HG02885 (cell line): ENCODE results near the gene C9.
"Not testable (repeated sequence)": the region's sequence is repeated elsewhere in the genome, so short reads cannot be mapped to it uniquely, and the experiment has no call there.

Experiments
- ATAC-seq: cut with Tn5 transposase; IDR thresholded peaks from one replicate; pipeline ENCODE4 v1.9.1; 2021; ENCODE audit warnings: mild to moderate bottlenecking; ENCODE audit not compliant: unreplicated experiment, poor library complexity

The C9 gene

DNA sequence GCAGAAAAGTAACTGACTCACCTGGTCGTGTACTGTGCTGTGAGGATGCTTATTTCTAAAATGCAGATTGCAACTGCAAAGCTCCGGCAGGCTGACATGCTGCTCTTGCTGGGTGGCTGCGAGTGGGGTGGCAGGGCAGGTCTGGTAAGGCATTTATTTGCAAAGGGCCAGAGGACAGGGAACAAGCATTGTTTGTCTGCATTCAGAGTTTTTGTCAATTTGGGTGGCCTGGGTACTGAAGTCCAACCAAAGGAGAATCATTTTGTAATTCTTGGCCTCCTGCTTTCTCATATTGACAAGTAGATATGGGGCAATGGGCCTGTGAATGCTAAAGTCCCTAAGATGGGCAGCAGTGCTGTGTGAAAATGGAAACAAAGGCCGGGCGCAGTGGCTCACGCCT lies at the start of gene C9:
TSS of gene C9 (minus strand) at position 129 of the 400 bp plus-strand sequence. CDS start at position 98, 31 bp downstream.
- ATAC-seq, result no peak

DNA sequence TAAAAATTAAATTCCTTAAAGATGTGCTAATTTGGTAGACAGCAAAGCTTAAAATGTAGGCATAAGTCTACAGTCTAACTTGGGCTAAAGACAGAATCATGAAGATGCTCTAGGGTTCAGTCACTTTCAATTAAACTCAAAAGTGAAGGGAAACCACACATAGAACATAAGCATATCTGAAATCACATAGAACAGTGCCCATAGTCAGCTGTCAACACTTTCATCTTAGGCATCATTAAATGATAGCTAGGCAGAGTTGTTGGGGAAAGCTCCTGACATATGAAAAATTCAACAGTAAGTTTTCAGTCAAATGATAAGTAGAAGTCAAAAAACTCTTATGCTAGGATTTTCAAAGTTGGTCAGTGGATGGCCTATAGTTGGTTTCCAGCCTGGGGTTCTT lies 49.5 kb upstream of the C9 start:
- no peak for ATAC-seq

GRCh38 chr5:39412721-39413394 lies 48.6 kb upstream of the C9 start:
- no peak for ATAC-seq

DNA sequence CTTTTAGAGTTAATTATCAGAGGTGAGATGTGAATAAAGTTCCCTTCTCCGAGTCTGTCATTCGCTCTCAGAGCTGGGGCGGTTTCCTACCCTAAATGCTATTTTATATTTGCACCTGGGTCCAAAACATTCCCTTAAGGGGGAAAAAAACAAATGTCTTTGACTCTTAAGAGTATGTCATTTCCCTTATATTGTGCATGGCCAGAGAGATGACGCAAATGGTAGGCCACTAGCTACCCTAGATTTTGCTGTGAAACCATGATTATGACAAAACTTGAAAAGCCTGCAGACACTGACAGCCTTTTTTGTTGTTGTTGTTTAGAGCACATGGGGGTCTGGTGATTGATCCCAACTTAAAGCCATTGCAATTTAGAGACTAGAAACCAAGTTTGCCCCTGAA lies 47.7 kb upstream of the C9 start:
- ATAC-seq, result no peak

- no peak for ATAC-seq
These were observed 46.8 kb upstream of the C9 start for GRCh38 chr5:39411061-39411460.

DNA sequence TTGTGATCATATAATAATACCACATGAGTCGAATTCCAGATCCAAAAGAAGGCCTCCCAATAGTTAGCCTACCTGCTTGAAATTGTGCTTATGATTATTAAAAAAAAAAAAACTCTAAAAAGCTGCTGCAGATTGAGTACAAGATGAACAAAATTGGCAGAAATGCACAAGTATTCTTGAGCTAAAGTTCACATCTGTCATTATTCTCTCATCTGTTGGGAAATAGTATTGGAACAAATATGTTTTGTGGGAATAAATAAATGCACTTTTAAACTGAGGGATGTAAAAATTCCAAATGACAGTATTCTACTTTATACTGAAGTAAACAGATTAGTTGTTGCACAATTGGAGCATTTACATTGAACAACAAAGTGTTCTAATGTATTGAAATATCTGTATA lies 44.7 kb upstream of the C9 start:
- no peak for ATAC-seq

DNA sequence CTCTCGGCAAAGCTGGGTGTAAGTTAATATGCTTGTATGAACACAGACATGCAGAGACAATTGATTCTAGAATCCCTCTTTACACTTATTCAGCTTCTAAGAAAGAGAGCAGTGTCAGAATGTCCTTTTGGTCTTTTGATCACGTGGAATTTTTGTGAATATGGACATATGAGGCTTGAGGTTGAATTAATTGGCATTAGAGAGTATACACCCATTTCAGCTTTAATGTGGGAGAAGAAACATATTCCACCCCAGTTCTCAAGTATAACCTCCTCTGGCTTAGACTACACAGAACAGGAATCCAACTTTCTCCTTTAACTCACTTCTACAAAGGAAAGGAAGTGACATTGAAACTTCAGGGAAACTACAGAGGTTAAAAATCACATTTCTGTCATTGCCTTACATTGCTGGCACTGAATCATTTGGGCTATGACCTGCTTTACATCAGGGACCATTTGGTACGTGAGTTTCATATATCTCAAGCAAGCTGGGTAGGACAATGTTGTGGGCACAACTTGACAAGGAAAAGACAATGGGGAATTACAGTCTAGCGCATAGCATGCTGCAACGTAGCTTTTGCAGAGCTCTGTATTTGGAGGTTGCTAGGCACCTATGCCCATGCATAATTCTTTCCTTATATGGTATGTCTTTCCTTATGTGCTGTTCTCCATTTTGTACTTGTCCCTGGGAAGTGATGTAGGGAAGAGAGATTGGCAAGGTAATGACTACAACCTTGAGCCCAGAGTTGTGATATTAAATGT lies 41.0 kb upstream of the C9 start:
- ATAC-seq, result no peak

DNA sequence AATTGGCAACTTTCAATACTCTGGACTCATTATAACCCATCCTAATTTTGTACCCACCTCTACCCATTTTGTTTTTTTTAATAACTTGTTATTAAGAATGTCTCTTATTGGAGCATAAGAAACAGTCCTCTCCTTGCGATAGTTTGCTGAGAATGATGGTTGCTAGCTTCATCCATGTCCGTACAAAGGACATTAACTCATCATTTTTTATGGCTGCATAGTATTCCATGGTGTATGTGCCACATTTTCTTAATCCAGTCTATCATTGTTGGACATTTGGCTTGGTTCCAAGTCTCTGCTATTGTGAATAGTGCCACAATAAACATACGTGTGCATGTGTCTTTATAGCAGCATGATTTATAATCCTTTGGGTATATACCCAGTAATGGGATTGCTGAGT lies 39.5 kb upstream of the C9 start:
- ATAC-seq, result not testable (repeated sequence)

GRCh38 chr5:39402140-39402539 lies 37.8 kb upstream of the C9 start:
- ATAC-seq, result not testable (repeated sequence)

- ATAC-seq, result no peak
These were observed 36.7 kb upstream of the C9 start for GRCh38 chr5:39400713-39401578.

DNA sequence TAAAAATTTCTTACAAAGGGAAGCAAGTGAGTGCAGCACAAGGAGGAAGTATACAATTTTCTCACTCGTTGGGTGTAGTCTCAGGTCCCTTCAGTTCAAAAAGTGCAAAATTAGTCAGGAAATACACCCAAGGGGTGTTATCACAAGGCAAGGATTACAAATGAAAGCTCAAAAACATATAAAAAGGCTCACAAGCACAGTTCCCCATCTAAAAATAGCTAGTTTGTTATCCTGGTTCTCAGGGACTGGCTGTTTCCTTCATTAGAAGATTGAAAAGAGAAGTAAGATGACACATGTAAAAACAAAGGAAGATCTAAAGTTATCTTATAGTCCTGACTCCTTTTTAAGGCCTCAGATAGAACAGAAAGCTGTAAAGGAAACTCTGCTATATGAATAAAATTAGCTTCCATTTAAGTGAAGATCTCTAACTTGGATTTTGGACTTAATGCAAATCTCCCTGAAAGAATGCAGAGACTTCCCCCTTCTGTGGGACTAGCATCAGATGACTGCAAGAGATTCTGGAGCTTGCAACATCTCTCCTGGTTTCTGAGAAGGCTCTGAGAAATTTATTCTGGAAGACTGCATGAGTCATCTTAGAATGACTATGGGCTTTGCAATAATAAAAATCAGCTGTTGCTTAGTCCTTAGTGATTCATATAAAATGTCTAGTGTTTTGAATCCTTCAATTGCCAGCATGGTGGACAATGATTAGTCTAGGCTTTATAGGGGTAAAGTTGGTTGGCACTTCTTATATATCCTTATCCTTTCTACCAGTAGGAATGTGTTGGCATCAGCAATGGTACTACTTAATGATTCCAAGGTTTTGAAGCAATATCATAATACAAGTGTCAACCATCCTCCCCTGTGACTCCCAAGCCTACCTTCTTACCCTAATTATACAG lies 35.1 kb upstream of the C9 start:
- ATAC-seq, result no peak

- no peak for ATAC-seq
These were observed 32.5 kb upstream of the C9 start for GRCh38 chr5:39396843-39397242.

GRCh38 chr5:39395521-39395920 lies 31.2 kb upstream of the C9 start:
- ATAC-seq, result no peak

DNA sequence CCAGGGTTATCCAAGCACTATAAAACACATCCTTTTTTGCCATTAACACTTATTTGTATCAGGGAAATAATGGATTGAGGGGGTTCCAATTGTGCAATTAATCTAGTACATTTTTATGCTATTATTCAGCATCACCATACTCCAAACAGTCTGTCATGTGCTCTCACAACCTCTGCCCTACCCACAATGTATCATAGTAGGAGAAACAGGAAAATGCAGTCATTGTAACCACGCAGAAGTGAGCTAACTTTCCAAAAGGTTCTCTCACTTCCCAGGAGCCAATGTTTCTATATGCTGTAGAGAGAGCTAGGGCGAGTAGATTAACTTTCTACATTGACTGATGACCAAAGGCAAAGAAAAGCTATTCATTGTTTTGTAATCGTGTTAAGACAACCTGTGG lies 30.7 kb upstream of the C9 start:
- ATAC-seq, result no peak

DNA sequence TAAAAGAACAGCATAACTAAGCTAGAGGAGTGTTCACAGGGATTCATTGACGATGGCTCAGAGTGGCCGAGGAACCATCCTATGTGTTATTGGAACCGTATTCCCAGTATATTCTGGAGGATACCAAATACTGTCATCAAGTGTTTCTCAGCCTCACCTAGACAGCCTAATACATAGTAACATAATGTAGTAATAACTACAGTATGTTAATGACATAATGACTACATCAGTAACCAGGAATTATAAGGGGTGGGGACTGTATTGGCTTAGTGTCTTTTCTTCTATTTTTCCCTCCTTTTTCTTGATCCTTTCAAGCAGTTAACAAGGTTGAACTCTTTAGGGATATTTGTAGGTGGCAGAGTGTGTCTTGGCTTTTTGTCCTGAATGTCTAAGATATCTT lies 26.6 kb upstream of the C9 start:
- no peak for ATAC-seq

DNA sequence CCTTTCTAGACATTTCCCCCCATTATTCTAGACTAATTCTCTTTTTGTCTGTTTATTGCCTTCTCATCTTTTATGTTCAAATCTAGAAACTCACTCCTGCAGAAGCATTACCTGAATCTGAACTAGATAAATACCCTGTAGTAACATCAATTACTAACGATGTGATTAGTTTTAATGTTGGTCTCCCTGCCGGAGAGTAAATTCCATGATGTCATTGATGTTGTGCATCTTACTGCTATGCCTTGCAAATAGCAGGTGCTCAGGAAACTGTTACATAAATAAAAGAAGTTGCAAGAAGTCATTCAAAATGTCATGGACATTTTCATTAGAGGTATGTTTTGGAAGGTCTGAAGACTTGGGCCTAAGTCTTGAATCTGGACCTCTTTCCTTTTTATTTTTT lies 23.0 kb upstream of the C9 start:
- ATAC-seq, result no peak

GRCh38 chr5:39384271-39384670 lies 20.0 kb upstream of the C9 start:
- no peak for ATAC-seq

DNA sequence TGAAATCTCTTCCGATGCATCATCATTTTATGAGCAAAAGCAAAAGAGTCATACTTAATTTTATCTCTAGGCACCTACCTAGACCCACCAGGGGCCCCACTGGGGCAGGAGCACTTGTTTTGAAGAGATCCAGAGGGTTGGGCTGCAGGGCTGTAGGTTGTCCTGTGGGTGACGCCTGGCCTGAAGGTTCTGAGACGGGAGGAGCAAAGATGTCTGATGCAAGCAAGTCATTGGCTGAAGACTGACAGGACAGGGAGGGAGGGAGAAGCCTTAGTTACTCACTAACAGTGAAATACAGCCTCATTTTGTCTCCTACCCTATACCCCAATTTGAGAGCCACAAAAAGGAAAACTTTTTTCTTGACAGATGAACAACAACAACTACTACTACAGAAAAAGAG lies 17.1 kb upstream of the C9 start:
- ATAC-seq, result no peak

DNA sequence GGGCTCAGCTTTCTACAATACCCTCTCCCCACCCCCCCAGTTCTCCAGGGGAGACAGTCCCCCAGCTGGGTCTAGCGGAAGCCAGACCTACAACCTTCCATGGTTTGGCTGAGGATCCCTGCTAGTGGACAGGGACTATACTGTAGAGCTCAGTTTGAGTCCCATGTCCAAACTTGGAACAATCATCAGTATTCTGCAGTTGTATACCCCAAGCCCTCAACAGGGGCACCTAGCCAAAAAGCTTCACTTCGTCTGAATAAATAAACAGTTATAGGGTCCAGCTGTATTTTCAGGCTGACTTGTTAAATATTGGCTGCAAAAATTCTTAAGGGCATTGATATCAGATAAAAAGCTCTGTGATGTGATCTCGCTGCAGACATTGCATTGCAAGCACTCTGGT lies 15.4 kb upstream of the C9 start:
- ATAC-seq, result no peak

- ATAC-seq, result no peak
These were observed 13.3 kb upstream of the C9 start for GRCh38 chr5:39377613-39378012.
